HepG2 (cell line): ENCODE results near the gene CLASRP. TPM values are rescaled to one million over a fixed set of nuclear protein-coding genes. Genes with fewer than 3 reads are reported as not detected.

Experiments
- JUNB ChIP-seq: sonication (generic); formaldehyde crosslinking; IDR thresholded peaks from 2 replicates; pipeline ENCODE4 v1.8.0; 2022; ENCODE audit warnings: missing genetic modification reagents, mild to moderate bottlenecking, borderline replicate concordance
- KDM4B ChIP-seq: sonication (generic); formaldehyde crosslinking; IDR thresholded peaks from 2 replicates; pipeline ENCODE4 v1.4.0; 2020; ENCODE audit warnings: missing genetic modification reagents
- NPAS2 ChIP-seq: sonication (generic); formaldehyde crosslinking; IDR thresholded peaks from 2 replicates; pipeline ENCODE4 v1.8.0; 2022; ENCODE audit warnings: mild to moderate bottlenecking, missing genetic modification reagents, borderline replicate concordance
- POGZ ChIP-seq: sonication (generic); formaldehyde crosslinking; IDR thresholded peaks from 2 replicates; pipeline ENCODE4 v1.4.0; 2020; ENCODE audit warnings: mild to moderate bottlenecking, missing genetic modification reagents
- RFX3 ChIP-seq: IDR thresholded peaks from 2 replicates; pipeline ENCODE4 v1.6.1; 2016; ENCODE audit warnings: missing biosample characterization, missing genetic modification reagents
- SOX5 ChIP-seq: IDR thresholded peaks from 2 replicates; pipeline ENCODE4 v1.6.1; 2016; ENCODE audit warnings: borderline replicate concordance
- U2AF1 ChIP-seq: fragments of 200-400 bp; formaldehyde crosslinking; optimal IDR thresholded peaks from 2 replicates; pipeline ENCODE3; 2017; ENCODE audit warnings: mild to moderate bottlenecking, low read depth, low read length
- ZNF737 ChIP-seq: sonication (generic); formaldehyde crosslinking; IDR thresholded peaks from 2 replicates; pipeline ENCODE4 v1.5.0; 2020; ENCODE audit warnings: missing genetic modification reagents, mild to moderate bottlenecking, borderline replicate concordance
- polyA plus RNA-seq, 8 experiments: library from polyadenylated mRNA; depleted of rRNA in 3 of 8; stranded (reverse) in 7 of 8; unstranded in 1 of 8; fragments of >200 nt; fragmentation: Illumina TruSeq in 4 of 8; extraction: Trizol in 4 of 8; gene quantifications; 2 replicates each; pipeline versions ENCODE4 v1.2.1 to v1.2.3, GENCODE V29; 2011 to 2016; ENCODE audit warnings: low read depth in 4 of 8, missing spikeins in 1 of 8, mixed read lengths in 1 of 8; ENCODE audit not compliant: insufficient read depth in 1 of 8
- total RNA-seq, 5 experiments: library from RNA; depleted of rRNA; stranded (reverse); fragments of >200 nt; fragmentation: Illumina TruSeq; extraction: Trizol; gene quantifications; 2 replicates each; pipeline ENCODE4 v1.2.3, GENCODE V29; 2016; ENCODE audit warnings: low read depth in 1 of 5
- TF ChIP-seq, protein P1 (sequence below): sonication (generic); formaldehyde crosslinking; IDR thresholded peaks from 2 replicates; pipeline ENCODE4 v1.4.0; 2020; ENCODE audit warnings: missing genetic modification reagents, mild to moderate bottlenecking, borderline replicate concordance
- TF ChIP-seq, protein P2 (sequence below): sonication (generic); formaldehyde crosslinking; IDR thresholded peaks from 2 replicates; pipeline ENCODE4 v1.8.0; 2022; ENCODE audit warnings: mild to moderate bottlenecking, missing genetic modification reagents, moderate library complexity
- TF ChIP-seq, protein P3 (sequence below): IDR thresholded peaks from 2 replicates; pipeline ENCODE4 v1.4.0; 2020; ENCODE audit warnings: mild to moderate bottlenecking, missing genetic modification reagents
- TF ChIP-seq, protein P4 (sequence below): sonication (generic); formaldehyde crosslinking; IDR thresholded peaks from 2 replicates; pipeline ENCODE4 v1.4.0; 2020; ENCODE audit warnings: missing genetic modification reagents
- TF ChIP-seq, protein P5 (sequence below): IDR thresholded peaks from 2 replicates; pipeline ENCODE4 v1.6.1; 2012; ENCODE audit warnings: low read length, improper control_type of control experiment
- TF ChIP-seq, protein P6 (sequence below): sonication (generic); formaldehyde crosslinking; IDR thresholded peaks from 2 replicates; pipeline ENCODE4 v1.5.0; 2020; ENCODE audit warnings: missing genetic modification reagents, mild to moderate bottlenecking, borderline replicate concordance

The CLASRP gene
- total and polyA plus RNA-seq, 2 of the 13 experiments (the other 11 are each of a cell fraction or from before 2014, with no cell fraction given), result 32.0 to 51.4 TPM

DNA sequence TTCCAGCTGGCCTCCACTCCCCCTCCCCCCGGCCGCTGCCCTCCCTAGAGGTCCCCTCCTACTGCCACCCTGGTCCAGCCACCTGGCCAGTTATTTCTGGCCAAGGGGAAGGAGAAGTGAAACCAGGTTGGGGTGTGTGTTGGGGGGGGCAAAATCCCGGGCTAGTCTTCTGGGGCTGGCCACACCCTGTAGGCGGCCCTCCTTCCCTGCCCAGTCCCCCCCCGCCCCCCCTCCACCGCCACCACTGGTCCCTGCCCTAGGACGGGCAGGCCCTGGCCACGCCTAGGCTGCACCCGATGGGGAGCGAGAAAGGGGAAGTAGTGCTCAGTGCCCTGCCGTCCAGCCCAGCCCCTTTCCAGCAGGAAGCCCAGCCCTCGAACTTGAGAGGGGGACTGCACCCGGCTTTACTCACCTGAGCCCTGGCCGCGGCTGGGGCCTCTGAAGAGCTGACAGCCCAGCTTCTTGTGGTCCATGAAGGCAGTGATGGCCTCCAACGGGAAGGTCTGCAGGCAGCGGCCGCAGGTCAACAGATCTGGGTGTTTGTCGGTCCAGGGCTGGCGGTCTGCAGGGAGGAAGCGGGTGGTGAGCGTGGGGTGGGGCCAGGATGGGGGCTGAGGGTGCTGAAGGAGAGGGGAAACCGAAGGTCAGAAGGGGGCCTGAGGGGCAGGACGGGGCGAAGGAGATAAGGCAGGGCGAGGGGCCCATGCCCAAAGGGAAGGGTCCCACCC is 36.6 kb downstream of the CLASRP start (continued):
- TF ChIP-seq JUNB (no peak), SOX5 (CRISPR knock-in tag) (no peak), U2AF1 (no peak), KDM4B (no peak), ZNF737 (CRISPR knock-in tag) (peak; percentile 67; the same call in 1 of the 2 replicates), RFX3 (CRISPR knock-in tag) (no peak), POGZ (CRISPR knock-in tag) (0 out of 2 replicates have a peak, but pooled peaks have one; percentile 11), NPAS2 (no peak)
- TF ChIP-seq, protein P1, sequence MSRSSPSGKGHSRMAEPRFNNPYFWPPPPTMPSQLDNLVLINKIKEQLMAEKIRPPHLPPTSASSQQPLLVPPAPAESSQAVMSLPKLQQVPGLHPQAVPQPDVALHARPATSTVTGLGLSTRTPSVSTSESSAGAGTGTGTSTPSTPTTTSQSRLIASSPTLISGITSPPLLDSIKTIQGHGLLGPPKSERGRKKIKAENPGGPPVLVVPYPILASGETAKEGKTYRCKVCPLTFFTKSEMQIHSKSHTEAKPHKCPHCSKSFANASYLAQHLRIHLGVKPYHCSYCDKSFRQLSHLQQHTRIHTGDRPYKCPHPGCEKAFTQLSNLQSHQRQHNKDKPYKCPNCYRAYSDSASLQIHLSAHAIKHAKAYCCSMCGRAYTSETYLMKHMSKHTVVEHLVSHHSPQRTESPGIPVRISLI (CRISPR knock-in tag), result no peak
- TF ChIP-seq, protein P2, sequence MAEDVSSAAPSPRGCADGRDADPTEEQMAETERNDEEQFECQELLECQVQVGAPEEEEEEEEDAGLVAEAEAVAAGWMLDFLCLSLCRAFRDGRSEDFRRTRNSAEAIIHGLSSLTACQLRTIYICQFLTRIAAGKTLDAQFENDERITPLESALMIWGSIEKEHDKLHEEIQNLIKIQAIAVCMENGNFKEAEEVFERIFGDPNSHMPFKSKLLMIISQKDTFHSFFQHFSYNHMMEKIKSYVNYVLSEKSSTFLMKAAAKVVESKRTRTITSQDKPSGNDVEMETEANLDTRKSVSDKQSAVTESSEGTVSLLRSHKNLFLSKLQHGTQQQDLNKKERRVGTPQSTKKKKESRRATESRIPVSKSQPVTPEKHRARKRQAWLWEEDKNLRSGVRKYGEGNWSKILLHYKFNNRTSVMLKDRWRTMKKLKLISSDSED (CRISPR knock-in tag), result no peak
- TF ChIP-seq, protein P3, sequence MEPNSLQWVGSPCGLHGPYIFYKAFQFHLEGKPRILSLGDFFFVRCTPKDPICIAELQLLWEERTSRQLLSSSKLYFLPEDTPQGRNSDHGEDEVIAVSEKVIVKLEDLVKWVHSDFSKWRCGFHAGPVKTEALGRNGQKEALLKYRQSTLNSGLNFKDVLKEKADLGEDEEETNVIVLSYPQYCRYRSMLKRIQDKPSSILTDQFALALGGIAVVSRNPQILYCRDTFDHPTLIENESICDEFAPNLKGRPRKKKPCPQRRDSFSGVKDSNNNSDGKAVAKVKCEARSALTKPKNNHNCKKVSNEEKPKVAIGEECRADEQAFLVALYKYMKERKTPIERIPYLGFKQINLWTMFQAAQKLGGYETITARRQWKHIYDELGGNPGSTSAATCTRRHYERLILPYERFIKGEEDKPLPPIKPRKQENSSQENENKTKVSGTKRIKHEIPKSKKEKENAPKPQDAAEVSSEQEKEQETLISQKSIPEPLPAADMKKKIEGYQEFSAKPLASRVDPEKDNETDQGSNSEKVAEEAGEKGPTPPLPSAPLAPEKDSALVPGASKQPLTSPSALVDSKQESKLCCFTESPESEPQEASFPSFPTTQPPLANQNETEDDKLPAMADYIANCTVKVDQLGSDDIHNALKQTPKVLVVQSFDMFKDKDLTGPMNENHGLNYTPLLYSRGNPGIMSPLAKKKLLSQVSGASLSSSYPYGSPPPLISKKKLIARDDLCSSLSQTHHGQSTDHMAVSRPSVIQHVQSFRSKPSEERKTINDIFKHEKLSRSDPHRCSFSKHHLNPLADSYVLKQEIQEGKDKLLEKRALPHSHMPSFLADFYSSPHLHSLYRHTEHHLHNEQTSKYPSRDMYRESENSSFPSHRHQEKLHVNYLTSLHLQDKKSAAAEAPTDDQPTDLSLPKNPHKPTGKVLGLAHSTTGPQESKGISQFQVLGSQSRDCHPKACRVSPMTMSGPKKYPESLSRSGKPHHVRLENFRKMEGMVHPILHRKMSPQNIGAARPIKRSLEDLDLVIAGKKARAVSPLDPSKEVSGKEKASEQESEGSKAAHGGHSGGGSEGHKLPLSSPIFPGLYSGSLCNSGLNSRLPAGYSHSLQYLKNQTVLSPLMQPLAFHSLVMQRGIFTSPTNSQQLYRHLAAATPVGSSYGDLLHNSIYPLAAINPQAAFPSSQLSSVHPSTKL (CRISPR knock-in tag), result 0 out of 2 replicates have a peak, but pooled peaks have one; percentile 13
- TF ChIP-seq, protein P4, sequence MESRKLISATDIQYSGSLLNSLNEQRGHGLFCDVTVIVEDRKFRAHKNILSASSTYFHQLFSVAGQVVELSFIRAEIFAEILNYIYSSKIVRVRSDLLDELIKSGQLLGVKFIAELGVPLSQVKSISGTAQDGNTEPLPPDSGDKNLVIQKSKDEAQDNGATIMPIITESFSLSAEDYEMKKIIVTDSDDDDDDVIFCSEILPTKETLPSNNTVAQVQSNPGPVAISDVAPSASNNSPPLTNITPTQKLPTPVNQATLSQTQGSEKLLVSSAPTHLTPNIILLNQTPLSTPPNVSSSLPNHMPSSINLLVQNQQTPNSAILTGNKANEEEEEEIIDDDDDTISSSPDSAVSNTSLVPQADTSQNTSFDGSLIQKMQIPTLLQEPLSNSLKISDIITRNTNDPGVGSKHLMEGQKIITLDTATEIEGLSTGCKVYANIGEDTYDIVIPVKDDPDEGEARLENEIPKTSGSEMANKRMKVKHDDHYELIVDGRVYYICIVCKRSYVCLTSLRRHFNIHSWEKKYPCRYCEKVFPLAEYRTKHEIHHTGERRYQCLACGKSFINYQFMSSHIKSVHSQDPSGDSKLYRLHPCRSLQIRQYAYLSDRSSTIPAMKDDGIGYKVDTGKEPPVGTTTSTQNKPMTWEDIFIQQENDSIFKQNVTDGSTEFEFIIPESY, result no peak
- TF ChIP-seq, protein P5, sequence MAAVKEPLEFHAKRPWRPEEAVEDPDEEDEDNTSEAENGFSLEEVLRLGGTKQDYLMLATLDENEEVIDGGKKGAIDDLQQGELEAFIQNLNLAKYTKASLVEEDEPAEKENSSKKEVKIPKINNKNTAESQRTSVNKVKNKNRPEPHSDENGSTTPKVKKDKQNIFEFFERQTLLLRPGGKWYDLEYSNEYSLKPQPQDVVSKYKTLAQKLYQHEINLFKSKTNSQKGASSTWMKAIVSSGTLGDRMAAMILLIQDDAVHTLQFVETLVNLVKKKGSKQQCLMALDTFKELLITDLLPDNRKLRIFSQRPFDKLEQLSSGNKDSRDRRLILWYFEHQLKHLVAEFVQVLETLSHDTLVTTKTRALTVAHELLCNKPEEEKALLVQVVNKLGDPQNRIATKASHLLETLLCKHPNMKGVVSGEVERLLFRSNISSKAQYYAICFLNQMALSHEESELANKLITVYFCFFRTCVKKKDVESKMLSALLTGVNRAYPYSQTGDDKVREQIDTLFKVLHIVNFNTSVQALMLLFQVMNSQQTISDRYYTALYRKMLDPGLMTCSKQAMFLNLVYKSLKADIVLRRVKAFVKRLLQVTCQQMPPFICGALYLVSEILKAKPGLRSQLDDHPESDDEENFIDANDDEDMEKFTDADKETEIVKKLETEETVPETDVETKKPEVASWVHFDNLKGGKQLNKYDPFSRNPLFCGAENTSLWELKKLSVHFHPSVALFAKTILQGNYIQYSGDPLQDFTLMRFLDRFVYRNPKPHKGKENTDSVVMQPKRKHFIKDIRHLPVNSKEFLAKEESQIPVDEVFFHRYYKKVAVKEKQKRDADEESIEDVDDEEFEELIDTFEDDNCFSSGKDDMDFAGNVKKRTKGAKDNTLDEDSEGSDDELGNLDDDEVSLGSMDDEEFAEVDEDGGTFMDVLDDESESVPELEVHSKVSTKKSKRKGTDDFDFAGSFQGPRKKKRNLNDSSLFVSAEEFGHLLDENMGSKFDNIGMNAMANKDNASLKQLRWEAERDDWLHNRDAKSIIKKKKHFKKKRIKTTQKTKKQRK, result no peak
- TF ChIP-seq, protein P6, sequence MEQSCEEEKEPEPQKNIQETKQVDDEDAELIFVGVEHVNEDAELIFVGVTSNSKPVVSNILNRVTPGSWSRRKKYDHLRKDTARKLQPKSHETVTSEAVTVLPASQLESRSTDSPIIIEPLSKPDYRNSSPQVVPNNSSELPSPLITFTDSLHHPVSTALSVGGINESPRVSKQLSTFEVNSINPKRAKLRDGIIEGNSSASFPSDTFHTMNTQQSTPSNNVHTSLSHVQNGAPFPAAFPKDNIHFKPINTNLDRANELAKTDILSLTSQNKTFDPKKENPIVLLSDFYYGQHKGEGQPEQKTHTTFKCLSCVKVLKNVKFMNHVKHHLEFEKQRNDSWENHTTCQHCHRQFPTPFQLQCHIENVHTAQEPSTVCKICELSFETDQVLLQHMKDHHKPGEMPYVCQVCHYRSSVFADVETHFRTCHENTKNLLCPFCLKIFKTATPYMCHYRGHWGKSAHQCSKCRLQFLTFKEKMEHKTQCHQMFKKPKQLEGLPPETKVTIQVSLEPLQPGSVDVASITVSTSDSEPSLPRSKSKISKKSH (CRISPR knock-in tag), result no peak
